Ascending aorta (tissue), 2 donors: ENCODE measurements around the gene MXD3. TPM values are rescaled to one million over a fixed set of nuclear protein-coding genes. Genes with fewer than 3 reads are reported as not detected.
"Not testable (repeated sequence)": the region's sequence is repeated elsewhere in the genome, so short reads cannot be mapped to it uniquely, and the experiment has no call there.

Experiments used
- DNase-seq, 2 donors: peaks; one replicate each; pipeline ENCODE4 v3.0.0-alpha.2; 2019; ENCODE audit warnings: low spot score in 2 of 2
- H3K27ac ChIP-seq, 2 donors: fragments of 200-600 bp; sonication (generic); one replicate each; pipeline ENCODE4 v1.5.1; 2016 to 2017; ENCODE audit warnings: mild to moderate bottlenecking in 1 of 2
- H3K27me3 ChIP-seq: fragments of 200-600 bp; sonication (generic); one replicate; pipeline ENCODE4 v1.5.1; 2017
- H3K36me3 ChIP-seq, 2 donors: fragments of 200-600 bp; sonication (generic); one replicate each; pipeline ENCODE4 v1.5.1; 2016
- H3K4me1 ChIP-seq, 2 donors: fragments of 200-600 bp; sonication (generic); one replicate each; pipeline ENCODE4 v1.5.1; 2016 to 2017; ENCODE audit warnings: mild to moderate bottlenecking in 1 of 2
- H3K4me3 ChIP-seq, 2 donors: fragments of 200-600 bp; sonication (generic); one replicate each; pipeline ENCODE4 v1.5.1; 2016 to 2017; ENCODE audit warnings: mild to moderate bottlenecking in 1 of 2
- H3K9me3 ChIP-seq, 2 donors: fragments of 200-600 bp; sonication (generic); one replicate each; pipeline ENCODE4 v1.5.1; 2016
- intact Hi-C: fragments of 100-400 bp; cut with DNase I; formaldehyde crosslinking; loops from one replicate; pipeline ENCODE4 v1.15.1; 2023
- total RNA-seq: library from RNA; depleted of rRNA; stranded (reverse); fragments of >200 nt; gene quantifications from one replicate; pipeline ENCODE4 v1.1.0, GENCODE V29; 2016
- TF ChIP-seq, protein P1 (sequence below), 3 experiments: fragments of 200-600 bp in 2 of 3; fragments of 450-650 bp in 1 of 3; sonication (generic) in 2 of 3; IDR thresholded peaks; one replicate each; pipeline ENCODE4 v1.5.1; 2016 to 2019; ENCODE audit warnings: antibody characterized with exemption in 3 of 3, mild to moderate bottlenecking in 1 of 3, moderate library complexity in 1 of 3

Gene MXD3
- 13.5 TPM for total RNA-seq

- Histone ChIP-seq H3K36me3 (peaks cover 0 to 12% of the 10 kb centered on the region in 2 donors), H3K4me1 (peaks cover 12 to 18% of the 10 kb centered on the region in 2 donors), H3K4me3 (peak within 1 kb of the TSS; percentile 57 to 66), H3K27me3 (no peaks in the 10 kb centered on the region), H3K27ac (no peak within 1 kb of the TSS), H3K9me3 (no peaks in the 10 kb centered on the region)
- TF ChIP-seq, protein P1, sequence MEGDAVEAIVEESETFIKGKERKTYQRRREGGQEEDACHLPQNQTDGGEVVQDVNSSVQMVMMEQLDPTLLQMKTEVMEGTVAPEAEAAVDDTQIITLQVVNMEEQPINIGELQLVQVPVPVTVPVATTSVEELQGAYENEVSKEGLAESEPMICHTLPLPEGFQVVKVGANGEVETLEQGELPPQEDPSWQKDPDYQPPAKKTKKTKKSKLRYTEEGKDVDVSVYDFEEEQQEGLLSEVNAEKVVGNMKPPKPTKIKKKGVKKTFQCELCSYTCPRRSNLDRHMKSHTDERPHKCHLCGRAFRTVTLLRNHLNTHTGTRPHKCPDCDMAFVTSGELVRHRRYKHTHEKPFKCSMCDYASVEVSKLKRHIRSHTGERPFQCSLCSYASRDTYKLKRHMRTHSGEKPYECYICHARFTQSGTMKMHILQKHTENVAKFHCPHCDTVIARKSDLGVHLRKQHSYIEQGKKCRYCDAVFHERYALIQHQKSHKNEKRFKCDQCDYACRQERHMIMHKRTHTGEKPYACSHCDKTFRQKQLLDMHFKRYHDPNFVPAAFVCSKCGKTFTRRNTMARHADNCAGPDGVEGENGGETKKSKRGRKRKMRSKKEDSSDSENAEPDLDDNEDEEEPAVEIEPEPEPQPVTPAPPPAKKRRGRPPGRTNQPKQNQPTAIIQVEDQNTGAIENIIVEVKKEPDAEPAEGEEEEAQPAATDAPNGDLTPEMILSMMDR (IDR thresholded peaks at IDR 0.05): no peak
- intact Hi-C loops: loop anchor here (2.0 to 5.0 kb wide), 4 partner anchors 39 to 205 kb away; partner anchors contain the start of genes DDX41, LMAN2 and PDLIM7
- DNase-seq: peak; percentile 88 to 98
These were observed at the start of gene MXD3 for GRCh38 chr5:177311723-177312648. Gene MXD3 (minus strand): TSS chr5:177311898. CDS start chr5:177311830, 68 bp downstream.

- H3K27ac ChIP-seq, intact Hi-C loops: not testable (repeated sequence)
These were observed 49.0 kb upstream of the MXD3 start for GRCh38 chr5:177360740-177361139.

GRCh38 chr5:177359860-177360259, 48.2 kb upstream of the MXD3 start:
- Histone ChIP-seq H3K27ac (no peak overlapping the region), H3K9me3 (no peaks in the 10 kb centered on the region), H3K4me3 (no peak overlapping the region), H3K4me1 (peaks cover 0 to 9% of the 10 kb centered on the region in 2 donors), H3K36me3 (no peaks in the 10 kb centered on the region), H3K27me3 (no peaks in the 10 kb centered on the region)
- intact Hi-C loops: no loop called here
- TF ChIP-seq, protein P1 (IDR thresholded peaks at IDR 0.05): no peak
- DNase-seq: no peak

More at GRCh38 chr5:177360740-177361139, 49.0 kb upstream of the MXD3 start:
- H3K4me3 ChIP-seq, DNase-seq, H3K9me3 ChIP-seq, H3K27me3 ChIP-seq, H3K4me1 ChIP-seq, H3K36me3 ChIP-seq: not testable (repeated sequence)

GRCh38 chr5:177359451-177359851, 47.8 kb upstream of the MXD3 start:
- no peak for DNase-seq
- intact Hi-C loops: no loop called here
- H3K4me3 ChIP-seq: no peak overlapping the region
- peaks cover 0 to 9% of the 10 kb centered on the region in 2 donors for H3K4me1 ChIP-seq
- H3K27me3 ChIP-seq: no peaks in the 10 kb centered on the region
- TF ChIP-seq, protein P1 (IDR thresholded peaks at IDR 0.05): no peak
- no peak overlapping the region for H3K27ac ChIP-seq
- H3K36me3 ChIP-seq: no peaks in the 10 kb centered on the region
- H3K9me3 ChIP-seq: no peaks in the 10 kb centered on the region

DNA sequence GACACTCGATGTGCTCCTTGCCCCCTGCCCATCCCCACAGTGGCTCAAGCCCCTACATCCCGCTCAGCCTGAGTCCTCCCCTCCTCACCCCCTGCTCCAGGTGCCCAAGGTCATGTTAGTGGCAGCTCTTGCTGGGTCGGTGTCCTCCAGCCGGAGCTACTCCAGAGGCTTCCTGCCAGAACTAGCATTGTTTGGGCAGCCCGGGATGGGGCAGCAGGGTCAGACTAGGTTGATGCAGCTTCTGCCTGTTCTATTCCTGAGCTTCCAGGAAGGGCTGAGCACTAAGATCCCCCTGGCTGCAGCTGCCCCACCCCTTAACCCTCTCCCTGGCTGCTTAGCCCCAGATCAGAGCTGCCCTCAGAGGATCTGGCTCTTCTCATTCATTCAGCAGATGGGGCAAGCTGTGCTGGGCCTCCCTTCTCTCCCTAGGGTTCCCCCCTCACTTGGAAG, 46.7 kb upstream of the MXD3 start:
- TF ChIP-seq, protein P1 (IDR thresholded peaks at IDR 0.05): no peak
- no peak for DNase-seq
- no peaks in the 10 kb centered on the region for H3K36me3 ChIP-seq
- intact Hi-C loops: no loop called here
- H3K27me3 ChIP-seq: no peaks in the 10 kb centered on the region
- H3K4me1 ChIP-seq: peaks cover 0 to 6% of the 10 kb centered on the region in 2 donors
- H3K27ac ChIP-seq: no peak overlapping the region
- H3K4me3 ChIP-seq: peak overlapping the region in 1 of 2 donors; percentile 52
- no peaks in the 10 kb centered on the region for H3K9me3 ChIP-seq
